Activated naive CD4-positive, alpha-beta T cell treated with anti-CD3 and anti-CD28 coated beads, Interleukin-2, amount 50 U/mL, for 16 hours (primary cell): ENCODE measurements around the gene VGF.
"Not testable (repeated sequence)": the region's sequence is repeated elsewhere in the genome, so short reads cannot be mapped to it uniquely, and the experiment has no call there.

Experiments
- DNase-seq: peaks from one replicate; pipeline ENCODE4 v3.0.0-alpha.2; 2020

VGF gene

GRCh38 chr7:101114492-101114891 is 50.9 kb downstream of the VGF start:
- no peak for DNase-seq

- DNase-seq: no peak
These were observed 51.5 kb downstream of the VGF start for GRCh38 chr7:101113836-101114235.

- DNase-seq: not testable (repeated sequence)
These were observed 52.2 kb downstream of the VGF start for GRCh38 chr7:101113140-101113539.
